ENCODE results near the gene PAH. TPM values are rescaled to one million over a fixed set of nuclear protein-coding genes. Genes with fewer than 3 reads are reported as not detected.

Gene PAH
- total and polyA plus RNA-seq, 2 of the 13 experiments (the other 11 are each of a cell fraction or from before 2014, with no cell fraction given): 192 to 451 TPM

- TF ChIP-seq ZNF687 (CRISPR knock-in tag; IDR thresholded peaks at IDR 0.05) (peak; percentile 25; the same call in 1 of the 2 replicates), AGO2 (optimal IDR thresholded peaks at IDR 0.05; ENCODE audit: low read depth, low read length) (no peak), CHD4 (IDR thresholded peaks at IDR 0.05; ENCODE audit: borderline replicate concordance, low read length) (no peak), ZNF761 (CRISPR knock-in tag; conservative IDR thresholded peaks at IDR 0.05) (no peak), RXRA (CRISPR knock-in tag; IDR thresholded peaks at IDR 0.05) (no peak), KDM5B (CRISPR knock-in tag; IDR thresholded peaks at IDR 0.05; ENCODE audit: borderline replicate concordance) (peak; percentile 36; the same call in 1 of the 2 replicates), REST (IDR thresholded peaks at IDR 0.05; ENCODE audit: borderline replicate concordance in 1 of 2, low read depth in 1 of 2, low read length in 2 of 2) (peak in 1 of 2 experiments; percentile 1; a peak in 1 of 4 replicates), EZH2 (conservative IDR thresholded peaks at IDR 0.05; ENCODE audit: low read depth, low read length) (0 out of 2 replicates have a peak, but pooled peaks have one; percentile 28)
- TF ChIP-seq, protein P1, sequence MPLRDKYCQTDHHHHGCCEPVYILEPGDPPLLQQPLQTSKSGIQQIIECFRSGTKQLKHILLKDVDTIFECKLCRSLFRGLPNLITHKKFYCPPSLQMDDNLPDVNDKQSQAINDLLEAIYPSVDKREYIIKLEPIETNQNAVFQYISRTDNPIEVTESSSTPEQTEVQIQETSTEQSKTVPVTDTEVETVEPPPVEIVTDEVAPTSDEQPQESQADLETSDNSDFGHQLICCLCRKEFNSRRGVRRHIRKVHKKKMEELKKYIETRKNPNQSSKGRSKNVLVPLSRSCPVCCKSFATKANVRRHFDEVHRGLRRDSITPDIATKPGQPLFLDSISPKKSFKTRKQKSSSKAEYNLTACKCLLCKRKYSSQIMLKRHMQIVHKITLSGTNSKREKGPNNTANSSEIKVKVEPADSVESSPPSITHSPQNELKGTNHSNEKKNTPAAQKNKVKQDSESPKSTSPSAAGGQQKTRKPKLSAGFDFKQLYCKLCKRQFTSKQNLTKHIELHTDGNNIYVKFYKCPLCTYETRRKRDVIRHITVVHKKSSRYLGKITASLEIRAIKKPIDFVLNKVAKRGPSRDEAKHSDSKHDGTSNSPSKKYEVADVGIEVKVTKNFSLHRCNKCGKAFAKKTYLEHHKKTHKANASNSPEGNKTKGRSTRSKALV (CRISPR knock-in tag; IDR thresholded peaks at IDR 0.05): peak; percentile 22
These were observed 39.1 kb upstream of the PAH start (continued) for GRCh38 chr12:102955926-102956737.

Data from HepG2 (cell line).